Endothelial cell (in vitro differentiated cells): ENCODE measurements around the gene CELF1. TPM values are rescaled to one million over a fixed set of nuclear protein-coding genes. Genes with fewer than 3 reads are reported as not detected.
A peak's percentile ranks its signal among the peaks of the same experiment; 100 is the strongest.

Source experiments
- DNase-seq: peaks from one replicate; pipeline ENCODE4 v3.0.0; 2021; ENCODE audit warnings: low spot score
- H3K27ac Mint-ChIP-seq: one replicate; pipeline ENCODE4 v1.8.0; 2021; ENCODE audit warnings: mixed read lengths, inconsistent platforms; ENCODE audit not compliant: unreplicated experiment
- H3K27me3 Mint-ChIP-seq: one replicate; pipeline ENCODE4 v1.8.0; 2021; ENCODE audit warnings: mild to moderate bottlenecking, moderate library complexity, mixed read lengths, inconsistent platforms; ENCODE audit not compliant: unreplicated experiment
- H3K36me3 Mint-ChIP-seq: one replicate; pipeline ENCODE4 v1.8.0; 2021; ENCODE audit warnings: mild to moderate bottlenecking, low read depth, mixed read lengths, inconsistent platforms; ENCODE audit not compliant: unreplicated experiment
- H3K4me1 Mint-ChIP-seq: one replicate; pipeline ENCODE4 v1.8.0; 2021; ENCODE audit warnings: mild to moderate bottlenecking, mixed read lengths, inconsistent platforms; ENCODE audit not compliant: unreplicated experiment
- H3K4me3 Mint-ChIP-seq: one replicate; pipeline ENCODE4 v1.8.0; 2021; ENCODE audit warnings: mild to moderate bottlenecking, mixed read lengths, inconsistent platforms; ENCODE audit not compliant: unreplicated experiment
- H3K9me3 Mint-ChIP-seq: one replicate; pipeline ENCODE4 v1.8.0; 2021; ENCODE audit warnings: mixed read lengths, inconsistent platforms; ENCODE audit not compliant: unreplicated experiment
- total RNA-seq: library from RNA; stranded (reverse); fragmentation: NEBNext Ultra II Directional; extraction: Animal tissue kit (Norgen Biotek cat#: 25700); gene quantifications from one replicate; pipeline ENCODE4 v1.2.1, GENCODE V29; 2021; ENCODE audit not compliant: unreplicated experiment
- TF ChIP-seq, protein P1 (sequence below): fragments of 200-600 bp; sonication (generic); IDR thresholded peaks from one replicate; pipeline ENCODE4 v1.5.0; 2021; ENCODE audit warnings: antibody characterized with exemption; ENCODE audit not compliant: unreplicated experiment

CELF1 gene
- total RNA-seq, 1 donor from 2014 or later, result 162 TPM

DNA sequence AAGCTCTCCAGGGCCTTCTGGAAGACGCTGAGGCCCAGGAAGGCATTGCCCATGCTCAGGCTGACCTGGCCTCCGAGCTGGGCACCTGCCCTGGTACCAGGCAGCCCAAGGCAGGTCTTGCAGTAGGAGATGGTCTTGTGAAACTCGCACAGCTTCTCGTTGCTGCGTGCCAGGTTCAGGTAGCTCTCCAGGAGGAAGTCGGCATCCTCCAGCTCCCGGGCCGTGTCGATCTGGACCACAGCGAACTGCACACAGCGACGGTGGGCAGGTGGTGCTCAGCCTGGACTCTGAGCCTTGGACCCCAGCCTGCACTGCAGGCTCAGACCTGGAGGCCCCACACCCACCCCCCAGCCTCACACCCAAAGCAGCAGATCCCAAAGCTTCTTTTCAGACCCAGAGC lies 105.0 kb downstream of the CELF1 start:
- H3K36me3 Mint-ChIP-seq, result peaks cover 7% of the 10 kb centered on the region
- no peak overlapping the region for H3K27ac Mint-ChIP-seq
- H3K4me3 Mint-ChIP-seq, result no peak overlapping the region
- TF ChIP-seq, protein P1, sequence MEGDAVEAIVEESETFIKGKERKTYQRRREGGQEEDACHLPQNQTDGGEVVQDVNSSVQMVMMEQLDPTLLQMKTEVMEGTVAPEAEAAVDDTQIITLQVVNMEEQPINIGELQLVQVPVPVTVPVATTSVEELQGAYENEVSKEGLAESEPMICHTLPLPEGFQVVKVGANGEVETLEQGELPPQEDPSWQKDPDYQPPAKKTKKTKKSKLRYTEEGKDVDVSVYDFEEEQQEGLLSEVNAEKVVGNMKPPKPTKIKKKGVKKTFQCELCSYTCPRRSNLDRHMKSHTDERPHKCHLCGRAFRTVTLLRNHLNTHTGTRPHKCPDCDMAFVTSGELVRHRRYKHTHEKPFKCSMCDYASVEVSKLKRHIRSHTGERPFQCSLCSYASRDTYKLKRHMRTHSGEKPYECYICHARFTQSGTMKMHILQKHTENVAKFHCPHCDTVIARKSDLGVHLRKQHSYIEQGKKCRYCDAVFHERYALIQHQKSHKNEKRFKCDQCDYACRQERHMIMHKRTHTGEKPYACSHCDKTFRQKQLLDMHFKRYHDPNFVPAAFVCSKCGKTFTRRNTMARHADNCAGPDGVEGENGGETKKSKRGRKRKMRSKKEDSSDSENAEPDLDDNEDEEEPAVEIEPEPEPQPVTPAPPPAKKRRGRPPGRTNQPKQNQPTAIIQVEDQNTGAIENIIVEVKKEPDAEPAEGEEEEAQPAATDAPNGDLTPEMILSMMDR, result no peak
- H3K4me1 Mint-ChIP-seq, result peaks cover 6% of the 10 kb centered on the region
- DNase-seq, result no peak
- H3K27me3 Mint-ChIP-seq, result peaks cover 17% of the 10 kb centered on the region
- no peaks in the 10 kb centered on the region for H3K9me3 Mint-ChIP-seq

DNA sequence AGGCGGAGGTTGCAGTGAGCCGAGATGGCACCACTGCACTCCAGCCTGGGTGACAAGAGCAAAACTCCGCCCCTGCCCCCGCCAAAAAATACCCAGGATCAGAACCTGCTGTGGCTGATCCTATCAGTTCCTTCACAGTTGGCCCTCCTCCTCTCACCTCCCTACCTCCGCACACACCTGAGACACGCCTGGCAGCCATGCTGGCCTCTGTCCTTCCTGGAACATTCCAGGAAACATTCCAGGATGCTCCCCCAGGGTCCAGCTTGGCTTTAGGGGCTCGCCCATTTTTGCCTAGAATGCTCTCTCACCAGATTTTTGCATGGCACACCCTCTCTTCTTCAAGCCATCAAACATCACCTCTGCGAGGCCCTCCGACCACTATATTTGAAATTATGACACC lies 106.1 kb downstream of the CELF1 start:
- Mint-ChIP-seq H3K4me3 (no peak overlapping the region), H3K27ac (no peak overlapping the region), H3K36me3 (peaks cover 7% of the 10 kb centered on the region), H3K4me1 (peaks cover 6% of the 10 kb centered on the region), H3K27me3 (peaks cover 14% of the 10 kb centered on the region), H3K9me3 (no peaks in the 10 kb centered on the region)
- no peak for DNase-seq
- TF ChIP-seq, protein P1, result no peak

DNA sequence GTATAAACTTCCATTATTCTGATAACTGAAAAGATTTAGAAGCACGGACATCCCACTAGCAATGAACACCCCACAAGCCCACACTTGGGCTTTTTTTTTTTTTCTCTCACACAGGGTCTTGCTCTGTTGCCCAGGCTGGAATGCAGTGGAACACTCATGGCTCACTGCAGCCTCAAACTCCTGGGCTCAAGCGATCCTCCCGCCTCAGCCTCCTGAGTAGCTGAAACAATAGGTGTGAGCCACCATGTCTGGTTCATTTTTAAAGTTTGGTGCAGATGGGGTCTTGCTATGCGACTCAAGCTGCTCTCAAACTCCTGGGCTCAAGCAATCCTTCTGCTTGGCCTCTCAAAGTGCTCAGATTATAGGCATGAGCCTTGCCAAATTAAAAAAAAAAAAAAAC lies 107.1 kb downstream of the CELF1 start:
- no peak for DNase-seq
- TF ChIP-seq, protein P1, result no peak
- no peak overlapping the region for H3K27ac Mint-ChIP-seq
- peaks cover 12% of the 10 kb centered on the region for H3K27me3 Mint-ChIP-seq
- no peak overlapping the region for H3K4me3 Mint-ChIP-seq
- peaks cover 6% of the 10 kb centered on the region for H3K4me1 Mint-ChIP-seq
- no peaks in the 10 kb centered on the region for H3K9me3 Mint-ChIP-seq
- H3K36me3 Mint-ChIP-seq, result peaks cover 7% of the 10 kb centered on the region

DNA sequence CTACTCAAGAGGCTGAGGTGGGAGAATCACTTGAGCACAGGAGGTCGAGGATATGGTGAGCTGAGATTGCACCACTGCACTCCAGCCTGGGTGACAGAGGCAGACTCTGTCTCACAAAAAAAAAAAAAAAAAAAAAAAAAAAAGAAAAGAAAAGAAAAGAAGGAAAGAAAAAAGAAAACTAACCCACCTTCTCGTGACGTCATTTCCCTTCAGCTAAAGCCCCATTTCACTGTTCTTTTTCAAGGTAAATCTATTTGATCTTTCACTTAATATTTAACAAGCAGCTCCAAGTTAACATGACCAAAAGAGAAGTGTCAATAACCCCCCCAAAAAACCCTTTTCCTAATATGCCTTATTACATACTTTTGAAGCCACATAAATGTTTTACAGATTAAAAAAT lies 109.1 kb downstream of the CELF1 start:
- TF ChIP-seq, protein P1, result no peak
- H3K36me3 Mint-ChIP-seq, result peaks cover 7% of the 10 kb centered on the region
- H3K27me3 Mint-ChIP-seq, result peaks cover 9% of the 10 kb centered on the region
- H3K4me3 Mint-ChIP-seq, result no peak overlapping the region
- peaks cover 6% of the 10 kb centered on the region for H3K4me1 Mint-ChIP-seq
- no peaks in the 10 kb centered on the region for H3K9me3 Mint-ChIP-seq
- H3K27ac Mint-ChIP-seq, result no peak overlapping the region
- DNase-seq, result no peak

DNA sequence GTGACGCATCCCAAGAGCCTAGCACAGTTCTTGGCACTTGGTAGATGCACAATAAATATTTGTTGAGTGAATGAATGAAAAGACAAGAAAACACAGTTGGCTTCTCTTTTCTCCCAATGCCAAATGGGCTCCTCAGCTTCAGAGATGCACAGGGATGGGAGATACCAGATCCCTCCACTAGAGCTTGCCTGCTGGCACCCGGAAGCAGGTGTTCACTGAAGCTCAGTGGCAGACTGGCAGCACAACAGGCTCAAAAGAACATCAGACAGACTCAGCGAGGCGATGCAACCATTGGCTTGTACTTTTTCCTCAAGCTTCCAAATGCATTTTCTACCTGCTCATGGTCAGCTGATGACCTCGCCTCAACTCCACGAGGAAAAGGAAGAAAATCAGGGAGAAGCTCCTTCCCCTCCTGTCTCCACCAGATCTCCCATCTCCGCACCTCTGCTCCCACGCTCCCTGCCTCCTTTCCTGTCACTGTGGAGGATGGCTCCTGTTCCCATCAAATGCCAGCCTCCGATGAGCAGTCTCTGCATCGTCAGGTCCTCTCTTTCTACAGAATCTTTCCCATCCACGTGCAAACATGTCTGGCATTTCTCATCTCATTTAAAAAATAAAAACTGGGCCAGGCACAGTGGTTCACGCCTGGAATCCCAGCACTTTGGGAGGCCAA lies 109.8 kb downstream of the CELF1 start:
- H3K9me3 Mint-ChIP-seq, result no peaks in the 10 kb centered on the region
- peaks cover 7% of the 10 kb centered on the region for H3K36me3 Mint-ChIP-seq
- H3K27ac Mint-ChIP-seq, result no peak overlapping the region
- H3K27me3 Mint-ChIP-seq, result peaks cover 7% of the 10 kb centered on the region
- DNase-seq, result no peak
- H3K4me1 Mint-ChIP-seq, result peaks cover 6% of the 10 kb centered on the region
- H3K4me3 Mint-ChIP-seq, result peak overlapping the region; percentile 35
- TF ChIP-seq, protein P1, result no peak
